ENCODE results near the gene MAML2. TPM values are rescaled to one million over a fixed set of nuclear protein-coding genes. Genes with fewer than 3 reads are reported as not detected.

Gene MAML2
- total RNA-seq, 2 experiments from 2014 or later = 19.2 to 19.3 TPM

DNA sequence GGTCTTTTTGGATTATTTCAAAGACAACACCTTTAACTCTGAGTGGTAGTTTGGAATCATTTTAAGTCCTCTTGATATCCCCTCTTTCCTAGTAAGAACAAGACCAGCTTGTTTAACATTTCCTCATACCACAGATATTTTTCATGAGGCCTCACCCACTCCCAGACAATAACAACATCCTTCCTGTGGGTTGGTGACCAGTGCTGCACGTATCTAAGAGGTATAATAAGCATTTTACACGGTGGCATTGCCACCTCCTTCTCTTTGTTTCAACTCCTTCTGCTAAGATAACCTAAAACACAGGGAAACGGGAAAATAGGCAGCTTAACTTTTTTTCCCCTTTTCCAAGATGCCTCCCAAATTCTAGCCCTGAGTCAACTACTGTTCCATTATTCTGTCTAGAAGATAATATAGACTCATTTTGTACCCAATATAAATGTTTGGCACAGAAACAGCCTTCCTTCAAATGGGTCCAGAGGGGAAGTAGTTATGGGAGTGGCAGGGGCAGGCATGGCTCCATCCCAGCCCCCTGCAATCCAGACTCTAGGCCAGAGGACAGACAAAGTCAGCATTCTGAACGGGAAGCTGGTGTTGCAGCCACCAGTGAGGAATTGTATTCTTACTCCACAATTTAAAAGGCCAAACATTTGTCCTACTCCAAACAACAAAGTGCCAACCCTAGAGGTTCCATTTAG lies 28.5 kb downstream of the MAML2 start:
- CTCF ChIA-PET = interaction anchor here (1.1 to 2.4 kb wide), 3 partner anchors 9 to 28 kb away, joined by 3 to 14 read pairs (median 9); partner anchors contain the start of gene MAML2
- H3K27ac Mint-ChIP-seq = peak overlapping the region; percentile 83
- H3K4me3 Mint-ChIP-seq = peak overlapping the region; percentile 1
- H3K36me3 Mint-ChIP-seq (ENCODE audit: low read depth) = peaks cover 60% of the 10 kb centered on the region
- no peaks in the 10 kb centered on the region for H3K9me3 Mint-ChIP-seq
- no peaks in the 10 kb centered on the region for H3K27me3 Mint-ChIP-seq
- peaks cover 73% of the 10 kb centered on the region for H3K4me1 Mint-ChIP-seq
- POLR2A ChIA-PET = interaction anchor here (0.6 to 2.1 kb wide), 7 partner anchors 18 to 32 kb away, joined by 3 to 8 read pairs (median 3); partner anchors contain the start of gene MAML2
- peak; percentile 22 for DNase-seq

DNA sequence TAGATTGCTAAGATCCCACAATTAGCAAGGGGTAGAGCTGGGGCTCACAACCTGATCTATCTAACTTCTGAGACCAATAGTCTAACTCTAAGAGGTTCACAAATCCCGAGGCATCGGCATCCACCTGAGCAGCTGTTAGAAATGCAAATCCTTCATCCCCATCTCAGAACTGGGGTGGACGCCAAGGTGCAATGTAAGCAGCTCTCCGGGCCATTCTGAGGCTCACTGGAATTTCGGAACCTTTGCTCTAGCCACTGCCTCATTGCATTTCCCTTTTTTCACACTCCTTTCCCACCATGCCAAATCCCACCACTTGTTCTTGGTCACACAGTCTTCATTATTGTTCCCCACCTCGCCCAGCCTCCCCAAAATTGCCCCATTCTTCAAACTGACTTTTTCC lies 29.8 kb downstream of the MAML2 start:
- peaks cover 64% of the 10 kb centered on the region for H3K4me1 Mint-ChIP-seq
- peaks cover 54% of the 10 kb centered on the region for H3K36me3 Mint-ChIP-seq (ENCODE audit: low read depth)
- no peak overlapping the region for H3K27ac Mint-ChIP-seq
- POLR2A ChIA-PET = interaction anchor here (1.9 kb wide), 1 partner anchor 28 kb away, joined by 8 read pairs; no protein-coding TSS in a partner anchor
- CTCF ChIA-PET = no interaction called here
- DNase-seq = no peak
- H3K27me3 Mint-ChIP-seq = no peaks in the 10 kb centered on the region
- H3K4me3 Mint-ChIP-seq = no peak overlapping the region
- no peaks in the 10 kb centered on the region for H3K9me3 Mint-ChIP-seq

GRCh38 chr11:96311120-96311568 lies 31.9 kb downstream of the MAML2 start:
- peaks cover 41% of the 10 kb centered on the region for H3K36me3 Mint-ChIP-seq (ENCODE audit: low read depth)
- CTCF ChIA-PET = interaction anchor here (4.5 kb wide), 1 partner anchor 31 kb away, joined by 24 read pairs; the partner anchor contains the start of gene MAML2
- H3K27ac Mint-ChIP-seq = no peak overlapping the region
- no peak for DNase-seq
- H3K4me3 Mint-ChIP-seq = no peak overlapping the region
- no peaks in the 10 kb centered on the region for H3K27me3 Mint-ChIP-seq
- peaks cover 55% of the 10 kb centered on the region for H3K4me1 Mint-ChIP-seq
- no peaks in the 10 kb centered on the region for H3K9me3 Mint-ChIP-seq
- POLR2A ChIA-PET = interaction anchor here (1.3 kb wide), 1 partner anchor 31 kb away, joined by 3 read pairs; no protein-coding TSS in a partner anchor

- H3K4me1 Mint-ChIP-seq = peaks cover 48% of the 10 kb centered on the region
- no peaks in the 10 kb centered on the region for H3K27me3 Mint-ChIP-seq
- no peak overlapping the region for H3K4me3 Mint-ChIP-seq
- no peak overlapping the region for H3K27ac Mint-ChIP-seq
- DNase-seq = no peak
- peaks cover 34% of the 10 kb centered on the region for H3K36me3 Mint-ChIP-seq (ENCODE audit: low read depth)
- no peaks in the 10 kb centered on the region for H3K9me3 Mint-ChIP-seq
- CTCF ChIA-PET = interaction anchor here (4.5 kb wide), 1 partner anchor 32 kb away, joined by 24 read pairs; the partner anchor contains the start of gene MAML2
- POLR2A ChIA-PET = no interaction called here
These were observed 32.8 kb downstream of the MAML2 start for GRCh38 chr11:96310236-96310635.

GRCh38 chr11:96309643-96310017 lies 33.4 kb downstream of the MAML2 start:
- CTCF ChIA-PET = interaction anchor here (0.6 to 4.5 kb wide), 2 partner anchors 33 to 40 kb away, joined by 4 to 24 read pairs; partner anchors contain the start of gene MAML2
- H3K27ac Mint-ChIP-seq = no peak overlapping the region

DNA sequence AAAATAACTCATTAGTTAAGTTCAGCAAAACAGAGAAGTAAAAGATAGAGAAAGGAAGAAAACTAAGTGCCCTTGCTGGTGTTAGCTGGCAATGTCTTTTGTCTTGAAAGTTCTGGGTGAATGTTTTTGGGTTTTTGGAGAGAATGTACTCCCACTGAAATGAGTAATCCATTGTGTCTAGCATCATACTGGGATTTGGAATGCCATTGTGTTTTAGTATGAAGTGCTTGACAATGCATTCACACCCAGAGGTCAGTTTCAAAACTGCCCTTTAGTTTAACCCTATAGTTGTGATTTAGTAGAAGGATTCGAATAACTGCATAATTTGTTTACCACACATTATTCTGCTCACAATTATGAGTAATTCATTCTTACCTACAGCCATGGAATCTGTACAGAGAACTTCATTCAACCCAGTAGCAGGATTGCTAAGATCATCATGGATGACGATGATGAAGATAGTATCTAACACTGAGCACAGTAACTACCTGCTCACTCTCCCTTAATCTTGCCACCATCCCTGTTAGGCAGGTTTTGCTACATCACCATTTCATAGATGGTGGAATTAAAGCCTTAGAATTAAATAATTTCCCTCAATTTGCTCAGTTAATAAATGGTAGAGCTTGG lies 33.9 kb downstream of the MAML2 start:
- Mint-ChIP-seq H3K4me3 (no peak overlapping the region), H3K27ac (no peak overlapping the region), H3K9me3 (no peaks in the 10 kb centered on the region), H3K27me3 (no peaks in the 10 kb centered on the region), H3K4me1 (peaks cover 39% of the 10 kb centered on the region), H3K36me3 (ENCODE audit: low read depth) (peaks cover 32% of the 10 kb centered on the region)
- CTCF ChIA-PET = interaction anchor here (0.6 to 4.5 kb wide), 2 partner anchors 33 to 40 kb away, joined by 4 to 24 read pairs; partner anchors contain the start of gene MAML2
- POLR2A ChIA-PET = interaction anchor here (2.0 kb wide), 1 partner anchor 9 kb away, joined by 8 read pairs; no protein-coding TSS in a partner anchor
- DNase-seq = no peak

More at GRCh38 chr11:96309643-96310017, 33.4 kb downstream of the MAML2 start:
- Mint-ChIP-seq H3K9me3 (no peaks in the 10 kb centered on the region), H3K4me1 (peaks cover 43% of the 10 kb centered on the region), H3K27me3 (no peaks in the 10 kb centered on the region), H3K4me3 (no peak overlapping the region), H3K36me3 (ENCODE audit: low read depth) (peaks cover 34% of the 10 kb centered on the region)
- no peak for DNase-seq
- POLR2A ChIA-PET = no interaction called here

GRCh38 chr11:96307776-96308140 lies 35.2 kb downstream of the MAML2 start:
- no peaks in the 10 kb centered on the region for H3K27me3 Mint-ChIP-seq
- H3K9me3 Mint-ChIP-seq = no peaks in the 10 kb centered on the region
- no peak overlapping the region for H3K4me3 Mint-ChIP-seq
- DNase-seq = no peak
- ChIA-PET CTCF (interaction anchor here (4.5 kb wide), 1 partner anchor 34 kb away, joined by 24 read pairs; the partner anchor contains the start of gene MAML2), POLR2A (interaction anchor here (1.2 to 2.0 kb wide), 2 partner anchors 10 to 35 kb away, joined by 3 to 8 read pairs; partner anchors contain the start of gene MAML2)
- H3K36me3 Mint-ChIP-seq (ENCODE audit: low read depth) = peaks cover 21% of the 10 kb centered on the region
- H3K4me1 Mint-ChIP-seq = peaks cover 38% of the 10 kb centered on the region
- H3K27ac Mint-ChIP-seq = no peak overlapping the region

DNA sequence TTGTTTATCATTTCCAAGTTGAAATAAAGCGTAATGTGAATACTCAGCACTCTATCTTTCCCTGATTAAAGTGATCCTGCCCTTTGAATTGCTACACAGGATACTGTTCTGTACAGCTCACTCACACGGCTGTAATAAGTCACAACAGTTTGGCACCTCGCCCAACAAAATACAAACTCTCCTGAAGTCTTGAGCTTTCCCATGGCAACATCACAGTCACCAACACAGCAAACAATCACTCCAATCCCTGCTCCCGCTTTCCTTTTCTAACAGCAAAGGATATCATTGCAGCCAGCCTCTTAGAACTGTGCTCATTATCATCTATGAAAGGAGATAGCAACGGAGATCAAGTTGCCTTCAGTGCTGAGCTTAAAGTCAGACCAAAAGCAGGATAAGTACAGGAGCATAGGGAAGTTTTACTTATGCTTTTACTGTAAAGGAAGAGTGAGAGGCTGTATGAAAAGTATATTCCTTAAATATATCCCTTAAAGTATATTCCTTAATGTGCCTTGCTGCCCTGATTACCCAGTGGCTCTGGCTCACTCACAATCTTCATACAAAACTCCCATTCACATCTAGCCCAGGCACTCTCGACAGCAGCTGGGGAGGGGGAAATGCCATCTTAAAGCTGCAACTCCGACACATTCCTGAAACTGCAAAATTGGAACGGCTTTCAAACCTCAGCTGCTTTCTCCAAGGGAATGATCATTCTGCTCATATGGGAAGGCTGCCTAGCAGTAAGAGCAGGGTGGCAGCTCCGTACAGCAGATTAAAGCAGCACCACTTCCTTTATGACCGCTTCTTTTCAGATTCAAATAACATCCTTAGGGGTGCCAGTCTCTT lies 35.8 kb downstream of the MAML2 start:
- no peak overlapping the region for H3K27ac Mint-ChIP-seq
- POLR2A ChIA-PET = interaction anchor here (1.1 to 2.0 kb wide), 4 partner anchors 10 to 516 kb away, joined by 3 to 8 read pairs (median 3); partner anchors contain the start of gene MAML2
- peaks cover 16% of the 10 kb centered on the region for H3K36me3 Mint-ChIP-seq (ENCODE audit: low read depth)

GRCh38 chr11:96306600-96306932 lies 36.4 kb downstream of the MAML2 start:
- Mint-ChIP-seq H3K4me1 (peaks cover 30% of the 10 kb centered on the region), H3K36me3 (ENCODE audit: low read depth) (peaks cover 12% of the 10 kb centered on the region), H3K27me3 (no peaks in the 10 kb centered on the region), H3K4me3 (no peak overlapping the region), H3K27ac (no peak overlapping the region), H3K9me3 (no peaks in the 10 kb centered on the region)
- CTCF ChIA-PET = interaction anchor here (1.1 to 4.3 kb wide), 2 partner anchors 8 to 36 kb away, joined by 3 to 15 read pairs; partner anchors contain the start of gene MAML2
- no peak for DNase-seq
- POLR2A ChIA-PET = interaction anchor here (1.1 to 1.2 kb wide), 3 partner anchors 33 to 515 kb away, joined by 3 to 4 read pairs (median 3); partner anchors contain the start of gene MAML2

More for the DNA sequence above, 35.8 kb downstream of the MAML2 start:
- CTCF ChIA-PET = interaction anchor here (4.3 kb wide), 1 partner anchor 35 kb away, joined by 15 read pairs; the partner anchor contains the start of gene MAML2
- no peaks in the 10 kb centered on the region for H3K27me3 Mint-ChIP-seq
- no peak for DNase-seq
- H3K9me3 Mint-ChIP-seq = no peaks in the 10 kb centered on the region
- H3K4me3 Mint-ChIP-seq = no peak overlapping the region
- peaks cover 34% of the 10 kb centered on the region for H3K4me1 Mint-ChIP-seq

- Mint-ChIP-seq H3K27ac (no peak overlapping the region), H3K36me3 (ENCODE audit: low read depth) (peaks cover 8% of the 10 kb centered on the region), H3K4me3 (no peak overlapping the region), H3K27me3 (no peaks in the 10 kb centered on the region), H3K9me3 (no peaks in the 10 kb centered on the region), H3K4me1 (peaks cover 29% of the 10 kb centered on the region)
- CTCF ChIA-PET = interaction anchor here (1.0 to 4.3 kb wide), 3 partner anchors 9 to 52 kb away, joined by 3 to 15 read pairs (median 3); partner anchors contain the start of gene MAML2
- POLR2A ChIA-PET = interaction anchor here (1.2 kb wide), 1 partner anchor 37 kb away, joined by 4 read pairs; the partner anchor contains the start of gene MAML2
- no peak for DNase-seq
These were observed 36.9 kb downstream of the MAML2 start for GRCh38 chr11:96306071-96306470.

DNA sequence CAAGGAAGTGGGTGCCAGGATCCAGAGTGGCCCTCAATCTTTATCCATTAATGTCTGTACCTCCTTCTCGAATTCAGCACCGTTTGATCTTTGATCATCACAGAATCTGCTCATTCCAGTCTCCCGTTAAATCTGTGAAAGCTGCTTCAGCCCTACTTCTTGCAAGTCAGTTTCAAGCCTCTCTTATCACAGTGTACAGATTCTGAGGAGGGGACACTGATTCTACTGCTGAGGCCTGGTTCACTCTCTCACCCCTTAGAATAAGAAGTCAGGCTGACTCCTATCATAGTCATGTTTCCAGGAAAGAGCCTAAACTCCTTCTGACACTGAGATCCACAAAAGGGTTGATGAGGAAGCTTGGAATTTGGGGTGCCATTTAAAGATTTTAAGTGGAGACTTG lies 39.0 kb downstream of the MAML2 start:
- no peaks in the 10 kb centered on the region for H3K27me3 Mint-ChIP-seq
- POLR2A ChIA-PET = no interaction called here
- H3K4me1 Mint-ChIP-seq = peaks cover 27% of the 10 kb centered on the region
- H3K36me3 Mint-ChIP-seq (ENCODE audit: low read depth) = peaks cover 9% of the 10 kb centered on the region
- H3K4me3 Mint-ChIP-seq = no peak overlapping the region
- CTCF ChIA-PET = interaction anchor here (4.3 kb wide), 1 partner anchor 39 kb away, joined by 15 read pairs; the partner anchor contains the start of gene MAML2
- no peak for DNase-seq
- H3K9me3 Mint-ChIP-seq = no peaks in the 10 kb centered on the region
- no peak overlapping the region for H3K27ac Mint-ChIP-seq

GRCh38 chr11:96303064-96303463 lies 39.9 kb downstream of the MAML2 start:
- no peak for DNase-seq
- ChIA-PET POLR2A (no interaction called here), CTCF (interaction anchor here (4.3 kb wide), 1 partner anchor 40 kb away, joined by 15 read pairs; the partner anchor contains the start of gene MAML2)
- Mint-ChIP-seq H3K27me3 (no peaks in the 10 kb centered on the region), H3K36me3 (ENCODE audit: low read depth) (peaks cover 9% of the 10 kb centered on the region), H3K4me3 (no peak overlapping the region), H3K9me3 (no peaks in the 10 kb centered on the region), H3K27ac (no peak overlapping the region), H3K4me1 (peaks cover 28% of the 10 kb centered on the region)

Measured in activated CD4-positive, alpha-beta memory T cell treated with anti-CD3 and anti-CD28 coated beads, Interleukin-2, amount 10 ng/mL, durations not matched to agents 7 days and 5 days (primary cell).